SU-DHL-6 (cell line): ENCODE results near the gene SNTG2.

Experiments
- H2AFZ ChIP-seq: fragments of 200-600 bp; sonication (generic); 2 replicates; pipeline ENCODE4 v1.6.1; 2014; ENCODE audit warnings: low read depth, mild to moderate bottlenecking, moderate library complexity, mixed read lengths, antibody characterized with exemption, low read length; ENCODE audit not compliant: severe bottlenecking
- H3F3A ChIP-seq: fragments of 200-600 bp; shearing (Covaris generic); 2 replicates; pipeline ENCODE4 v1.6.0; 2016; ENCODE audit warnings: antibody characterized with exemption, mild to moderate bottlenecking; ENCODE audit not compliant: insufficient read depth
- H3K27ac ChIP-seq: fragments of 200-600 bp; sonication (generic); 2 replicates; pipeline ENCODE4 v1.5.1; 2016; ENCODE audit warnings: low read depth, mild to moderate bottlenecking, low read length, moderate library complexity, mixed read lengths
- H3K27me3 ChIP-seq: fragments of 200-600 bp; sonication (generic), shearing (Covaris generic); 2 replicates; pipeline ENCODE4 v1.6.0; 2014; ENCODE audit warnings: mild to moderate bottlenecking, low read length
- H3K36me3 ChIP-seq: fragments of 200-600 bp; sonication (generic); 2 replicates; pipeline ENCODE4 v1.6.1; 2014; ENCODE audit warnings: mild to moderate bottlenecking, low read length, mixed read lengths
- H3K4me2 ChIP-seq: fragments of 300-600, 200-600 bp; shearing (Covaris generic), sonication (generic); 2 replicates; pipeline ENCODE4 v1.6.0; 2014; ENCODE audit warnings: low read length, low read depth, mild to moderate bottlenecking; ENCODE audit not compliant: poor library complexity, severe bottlenecking
- H3K4me3 ChIP-seq: fragments of 200-600 bp; sonication (generic); 2 replicates; pipeline ENCODE4 v1.5.1; 2014; ENCODE audit warnings: antibody characterized with exemption, low read length, mild to moderate bottlenecking, mixed read lengths; ENCODE audit not compliant: insufficient read depth, poor library complexity, severe bottlenecking
- H3K79me2 ChIP-seq: fragments of 200-600 bp; sonication (generic); 2 replicates; pipeline ENCODE4 v1.6.1; 2014; ENCODE audit warnings: mild to moderate bottlenecking, low read length, moderate library complexity; ENCODE audit not compliant: insufficient read depth
- H3K9ac ChIP-seq: fragments of 200-600 bp; sonication (generic); 2 replicates; pipeline ENCODE4 v1.7.0; 2014; ENCODE audit warnings: mild to moderate bottlenecking, low read length
- H3K9me2 ChIP-seq: fragments of 200-600 bp; sonication (generic); replicated peaks from 2 replicates; pipeline ENCODE4 v1.6.1; 2014; ENCODE audit warnings: low read length; ENCODE audit not compliant: insufficient read depth
- H3K9me3 ChIP-seq: fragments of 200-600 bp; sonication (generic); 2 replicates; pipeline ENCODE4 v1.6.1; 2014; ENCODE audit warnings: low read length, mixed read lengths; ENCODE audit not compliant: insufficient read depth
- H4K20me1 ChIP-seq: fragments of 200-600 bp; sonication (generic); 2 replicates; pipeline ENCODE4 v1.6.1; 2014; ENCODE audit warnings: low read depth, mild to moderate bottlenecking, antibody characterized with exemption, low read length, moderate library complexity, mixed read lengths
- EZH2phosphoT487 ChIP-seq: fragments of 200-600 bp; sonication (generic), shearing (Covaris generic); conservative IDR thresholded peaks from 2 replicates; pipeline ENCODE4 v1.6.1; 2018; ENCODE audit warnings: mild to moderate bottlenecking, antibody characterized with exemption, low read length, moderate library complexity, mixed read lengths
- TF ChIP-seq, protein P1 (sequence below): fragments of 200-600 bp; sonication (generic); IDR thresholded peaks from one replicate; pipeline ENCODE4 v1.5.1; 2017; ENCODE audit warnings: antibody characterized with exemption, mild to moderate bottlenecking, low read length, moderate library complexity; ENCODE audit not compliant: insufficient read depth, poor library complexity, severe bottlenecking

Gene SNTG2

DNA sequence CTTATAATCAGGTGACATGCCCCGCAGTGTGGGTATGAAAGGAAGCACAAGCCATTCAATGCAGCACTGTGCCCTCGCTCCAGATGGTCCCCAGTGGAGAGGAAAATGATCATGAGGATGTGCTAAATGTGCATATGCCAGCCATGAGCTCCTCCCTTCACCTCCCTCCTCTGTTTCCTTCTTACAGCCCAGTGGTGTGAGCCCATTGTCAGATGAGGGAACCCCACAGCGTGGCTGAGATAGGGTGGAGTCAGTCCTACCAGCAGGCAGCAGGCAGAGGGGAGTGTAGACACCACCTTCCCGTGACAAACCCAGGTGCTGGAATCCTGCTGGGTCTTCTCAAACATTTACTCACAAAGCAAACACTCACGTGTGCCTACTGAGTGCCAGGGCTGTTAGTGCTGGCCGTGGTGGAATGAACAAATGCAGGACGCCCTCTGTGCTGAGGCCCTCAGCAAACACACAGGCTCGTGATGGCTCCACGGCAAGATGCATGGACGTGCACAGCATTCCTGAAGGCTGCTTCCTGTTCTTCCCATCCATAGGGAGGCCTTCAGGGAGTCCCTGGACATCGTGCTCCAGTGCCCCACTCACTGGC lies 280.9 kb downstream of the SNTG2 start:
- Histone ChIP-seq H3F3A (no peaks in the 10 kb centered on the region), H3K4me3 (no peak overlapping the region), H3K9ac (no peak overlapping the region), H3K9me2 (no peaks in the 10 kb centered on the region), H3K36me3 (no peaks in the 10 kb centered on the region), H3K79me2 (no peaks in the 10 kb centered on the region), H3K27ac (no peak overlapping the region), H3K27me3 (no peaks in the 10 kb centered on the region), H3K9me3 (no peaks in the 10 kb centered on the region), H2AFZ (no peak overlapping the region), H3K4me2 (no peak overlapping the region), H4K20me1 (no peaks in the 10 kb centered on the region)
- TF ChIP-seq EZH2phosphoT487, result no peak
- TF ChIP-seq, protein P1, sequence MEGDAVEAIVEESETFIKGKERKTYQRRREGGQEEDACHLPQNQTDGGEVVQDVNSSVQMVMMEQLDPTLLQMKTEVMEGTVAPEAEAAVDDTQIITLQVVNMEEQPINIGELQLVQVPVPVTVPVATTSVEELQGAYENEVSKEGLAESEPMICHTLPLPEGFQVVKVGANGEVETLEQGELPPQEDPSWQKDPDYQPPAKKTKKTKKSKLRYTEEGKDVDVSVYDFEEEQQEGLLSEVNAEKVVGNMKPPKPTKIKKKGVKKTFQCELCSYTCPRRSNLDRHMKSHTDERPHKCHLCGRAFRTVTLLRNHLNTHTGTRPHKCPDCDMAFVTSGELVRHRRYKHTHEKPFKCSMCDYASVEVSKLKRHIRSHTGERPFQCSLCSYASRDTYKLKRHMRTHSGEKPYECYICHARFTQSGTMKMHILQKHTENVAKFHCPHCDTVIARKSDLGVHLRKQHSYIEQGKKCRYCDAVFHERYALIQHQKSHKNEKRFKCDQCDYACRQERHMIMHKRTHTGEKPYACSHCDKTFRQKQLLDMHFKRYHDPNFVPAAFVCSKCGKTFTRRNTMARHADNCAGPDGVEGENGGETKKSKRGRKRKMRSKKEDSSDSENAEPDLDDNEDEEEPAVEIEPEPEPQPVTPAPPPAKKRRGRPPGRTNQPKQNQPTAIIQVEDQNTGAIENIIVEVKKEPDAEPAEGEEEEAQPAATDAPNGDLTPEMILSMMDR, result no peak

DNA sequence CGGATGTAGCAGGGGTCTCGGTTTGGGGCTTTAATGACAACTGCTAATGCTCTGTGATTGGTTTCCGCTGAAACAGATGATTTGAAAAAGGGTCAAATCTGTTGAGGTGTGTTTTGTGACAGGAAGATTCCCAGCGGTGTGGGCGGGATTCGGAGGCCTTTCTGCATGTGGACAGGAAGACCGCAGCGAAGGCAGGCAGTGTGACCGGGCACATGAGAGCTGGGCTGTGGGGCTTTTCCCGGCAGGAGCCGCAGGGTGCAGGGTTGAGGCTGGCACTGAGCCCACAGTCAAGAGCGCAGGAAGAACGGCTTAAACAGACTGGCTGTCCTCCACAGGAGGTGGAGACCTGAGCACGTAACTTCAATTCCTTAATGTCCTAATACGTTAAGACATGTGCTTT lies 282.6 kb downstream of the SNTG2 start:
- Histone ChIP-seq H3K9me2 (no peaks in the 10 kb centered on the region), H3F3A (no peaks in the 10 kb centered on the region), H3K27me3 (no peaks in the 10 kb centered on the region), H3K9ac (no peak overlapping the region), H3K27ac (no peak overlapping the region), H2AFZ (no peak overlapping the region), H3K4me3 (no peak overlapping the region), H4K20me1 (no peaks in the 10 kb centered on the region), H3K79me2 (no peaks in the 10 kb centered on the region), H3K9me3 (no peaks in the 10 kb centered on the region), H3K36me3 (no peaks in the 10 kb centered on the region), H3K4me2 (no peak overlapping the region)
- TF ChIP-seq, protein P1, result no peak
- TF ChIP-seq EZH2phosphoT487, result no peak

DNA sequence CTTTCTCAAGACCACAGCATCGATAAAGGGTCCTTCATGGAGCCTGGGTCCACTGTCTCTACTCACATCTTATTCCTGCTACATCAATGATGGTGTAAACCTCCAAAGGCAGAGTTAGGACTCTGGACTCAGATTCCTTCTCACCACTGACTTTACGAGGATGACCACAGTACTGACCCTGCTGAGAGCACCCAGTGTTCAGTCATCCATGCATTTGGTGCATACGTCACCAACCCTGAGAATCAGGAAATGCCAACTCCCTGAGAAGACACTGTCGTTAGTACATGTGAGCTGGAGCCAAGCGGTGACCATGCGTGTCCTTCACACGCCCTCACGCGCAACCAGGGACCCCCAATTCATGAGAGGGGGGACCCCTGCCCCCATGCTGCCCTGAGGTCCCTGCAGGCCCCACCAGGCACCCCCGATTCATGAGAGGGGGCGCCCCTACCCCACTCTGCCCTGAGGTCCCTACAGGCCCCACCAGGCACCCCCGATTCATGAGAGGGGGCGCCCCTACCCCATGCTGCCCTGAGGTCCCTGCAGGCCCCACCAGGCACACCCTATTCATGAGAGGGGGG lies 284.2 kb downstream of the SNTG2 start:
- Histone ChIP-seq H3K9me3 (no peaks in the 10 kb centered on the region), H3F3A (no peaks in the 10 kb centered on the region), H3K9me2 (no peaks in the 10 kb centered on the region), H3K36me3 (no peaks in the 10 kb centered on the region), H2AFZ (no peak overlapping the region), H3K4me3 (no peak overlapping the region), H3K79me2 (no peaks in the 10 kb centered on the region), H3K27me3 (no peaks in the 10 kb centered on the region), H3K9ac (no peak overlapping the region), H3K4me2 (no peak overlapping the region), H4K20me1 (no peaks in the 10 kb centered on the region), H3K27ac (no peak overlapping the region)
- no peak for TF ChIP-seq EZH2phosphoT487
- TF ChIP-seq, protein P1, result no peak
